ENCODE data around the gene NR1H4. TPM values are rescaled to one million over a fixed set of nuclear protein-coding genes. Genes with fewer than 3 reads are reported as not detected.

NR1H4 gene
- total and polyA plus RNA-seq, 9 of the 15 experiments (the other 6 are each of a cell fraction or from before 2014, with no cell fraction given) = 0.03 TPM; not detected in 8

DNA sequence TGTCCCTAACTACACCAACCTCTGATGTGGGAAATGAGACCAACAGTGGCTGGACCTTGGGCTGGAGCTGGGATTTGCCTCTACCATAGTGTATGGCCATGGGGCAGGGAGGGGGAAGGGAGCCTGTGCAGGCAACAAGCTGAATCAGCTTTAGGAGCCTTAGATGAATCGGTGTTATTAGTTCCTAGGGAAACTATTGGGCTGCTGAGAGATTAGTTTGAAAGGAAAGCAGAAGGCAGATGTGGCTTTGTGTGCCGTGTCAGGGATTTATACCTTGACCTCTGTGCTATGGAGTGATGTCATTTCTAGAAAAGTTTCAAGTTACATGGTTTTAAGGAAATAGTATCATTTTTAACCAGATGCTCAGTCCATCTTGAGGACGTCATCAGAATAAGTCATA, 80.3 kb downstream of the NR1H4 start:
- H3K4me3 ChIP-seq = no peak overlapping the region
- no TSS peak for BruUV-seq (replicated peaks)
- intact Hi-C loops (cut with micrococcal nuclease) = loop anchor here (1.0 to 10.0 kb wide), 4 partner anchors 162 to 1509 kb away; no protein-coding TSS in a partner anchor
- H3K4me1 ChIP-seq (replicated peaks in 1 of 2; ENCODE audit: control insufficient read depth in 2 of 2, insufficient read depth in 2 of 2, low read length in 2 of 2) = no peaks in the 10 kb centered on the region
- H3K36me3 ChIP-seq (ENCODE audit: control insufficient read depth, insufficient read depth, low read length) = no peaks in the 10 kb centered on the region
- FAIRE-seq = no peak
- ChIA-PET CTCF (ENCODE audit: low intra/inter-chr PET ratio) (interaction anchor here (0.6 to 2.6 kb wide), 7 partner anchors 162 to 1511 kb away, joined by 3 to 35 read pairs (median 6); no protein-coding TSS in a partner anchor), POLR2A (no interaction called here)
- no peak overlapping the region for H3K9ac ChIP-seq (ENCODE audit: insufficient read depth in 1 of 2, low read depth in 2 of 2, low read length in 2 of 2)
- no peaks in the 10 kb centered on the region for H3K9me1 ChIP-seq (ENCODE audit: control insufficient read depth, insufficient read depth, low read length)
- in situ Hi-C loops (cut with MboI) = loop anchor here (10.0 kb wide), 1 partner anchor 199 kb away; the partner anchor contains the start of gene SLC17A8
- no peak for DNase-seq (ENCODE audit: extremely low read depth in 1 of 4, low spot score in 3 of 4)
- no peak for TF ChIP-seq KLF10 (CRISPR knock-in tag; IDR thresholded peaks at IDR 0.05)
- 0 out of 2 replicates have a peak, but pooled peaks have one; percentile 2 for TF ChIP-seq ZNF316 (IDR thresholded peaks at IDR 0.05)
- H3K9me3 ChIP-seq (replicated peaks; ENCODE audit: control insufficient read depth, insufficient read depth, low read depth, low read length) = no peaks in the 10 kb centered on the region
- no peak overlapping the region for H3K4me2 ChIP-seq (ENCODE audit: insufficient read depth, low read length)
- no peaks in the 10 kb centered on the region for H3K27me3 ChIP-seq (ENCODE audit: control insufficient read depth in 2 of 2, insufficient read depth in 2 of 2, low read length in 2 of 2)
- WGBS (ENCODE audit: insufficient coverage, low coverage, missing lambda C conversion rate) = 6% methylated on average over 3 of the region's 3 CpGs
- H4K20me1 ChIP-seq (replicated peaks; ENCODE audit: control insufficient read depth, insufficient read depth, low read length) = no peaks in the 10 kb centered on the region
- H3K27ac ChIP-seq (ENCODE audit: extremely low read depth, low read depth, low read length) = no peak overlapping the region
- H3K79me2 ChIP-seq (ENCODE audit: control insufficient read depth, insufficient read depth, low read length) = no peaks in the 10 kb centered on the region
- ATAC-seq = no peak
- no peak overlapping the region for H2AFZ ChIP-seq (ENCODE audit: low read depth, low read length)

DNA sequence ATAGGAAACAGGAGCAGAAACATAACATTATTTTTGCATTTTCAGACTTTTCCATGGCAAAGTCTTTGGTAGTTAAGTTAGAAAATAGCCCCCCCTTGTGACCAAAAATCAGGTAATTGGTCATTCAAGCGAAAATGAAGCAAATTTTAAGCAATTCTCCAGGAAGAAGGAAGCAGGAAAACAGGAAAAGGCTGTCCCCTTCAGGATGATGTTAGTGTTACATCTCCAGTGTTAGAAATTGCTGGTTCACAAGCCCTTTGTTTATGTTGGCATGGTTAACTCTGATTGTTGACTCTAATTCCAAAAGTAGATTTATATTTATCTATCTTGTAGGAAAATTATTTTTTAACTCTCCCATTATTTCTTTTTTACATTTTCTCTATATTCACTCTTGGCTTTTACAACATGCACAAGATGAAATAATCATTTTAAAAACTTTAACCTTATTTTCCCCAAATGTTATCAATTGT, 81.0 kb downstream of the NR1H4 start:
- Histone ChIP-seq H3K9me1 (ENCODE audit: control insufficient read depth, insufficient read depth, low read length) (no peaks in the 10 kb centered on the region), H2AFZ (ENCODE audit: low read depth, low read length) (no peak overlapping the region), H3K4me3 (no peak overlapping the region), H4K20me1 (replicated peaks; ENCODE audit: control insufficient read depth, insufficient read depth, low read length) (no peaks in the 10 kb centered on the region), H3K4me2 (ENCODE audit: insufficient read depth, low read length) (no peak overlapping the region), H3K79me2 (ENCODE audit: control insufficient read depth, insufficient read depth, low read length) (no peaks in the 10 kb centered on the region), H3K36me3 (ENCODE audit: control insufficient read depth, insufficient read depth, low read length) (no peaks in the 10 kb centered on the region), H3K9me3 (replicated peaks; ENCODE audit: control insufficient read depth, insufficient read depth, low read depth, low read length) (no peaks in the 10 kb centered on the region), H3K27ac (ENCODE audit: extremely low read depth, low read depth, low read length) (no peak overlapping the region), H3K4me1 (replicated peaks in 1 of 2; ENCODE audit: control insufficient read depth in 2 of 2, insufficient read depth in 2 of 2, low read length in 2 of 2) (no peaks in the 10 kb centered on the region), H3K9ac (ENCODE audit: insufficient read depth in 1 of 2, low read depth in 2 of 2, low read length in 2 of 2) (no peak overlapping the region), H3K27me3 (ENCODE audit: control insufficient read depth in 2 of 2, insufficient read depth in 2 of 2, low read length in 2 of 2) (no peaks in the 10 kb centered on the region)
- CTCF ChIA-PET (ENCODE audit: low intra/inter-chr PET ratio) = interaction anchor here (0.5 to 2.6 kb wide), 10 partner anchors 44 to 1554 kb away, joined by 3 to 35 read pairs (median 5); no protein-coding TSS in a partner anchor
- no TSS peak for BruUV-seq (replicated peaks)
- ATAC-seq = peak; percentile 95
- POLR2A ChIA-PET = no interaction called here
- peak; percentile 53 to 79 (median 68) for DNase-seq (ENCODE audit: extremely low read depth in 1 of 4, low spot score in 3 of 4)
- FAIRE-seq = peak; percentile 95
- 0% methylated on average over 1 of the region's 1 CpG for WGBS (ENCODE audit: insufficient coverage, low coverage, missing lambda C conversion rate)
- intact Hi-C loops (cut with micrococcal nuclease) (loop anchor here (1.0 to 10.0 kb wide), 4 partner anchors 162 to 1510 kb away; no protein-coding TSS in a partner anchor), in situ Hi-C loops (cut with MboI) (loop anchor here (10.0 kb wide), 1 partner anchor 200 kb away; the partner anchor contains the start of gene SLC17A8)
- TF ChIP-seq KLF6 (CRISPR knock-in tag; IDR thresholded peaks at IDR 0.05; ENCODE audit: borderline replicate concordance) (no peak), CBFA2T2 (conservative IDR thresholded peaks at IDR 0.05) (no peak), SAP30 (IDR thresholded peaks at IDR 0.05; ENCODE audit: borderline replicate concordance, insufficient read depth, low read depth, low read length, poor library complexity, severe bottlenecking) (no peak), KLF16 (IDR thresholded peaks at IDR 0.05) (peak; percentile 28), CBFA2T3 (IDR thresholded peaks at IDR 0.05) (no peak), ZNF282 (CRISPR knock-in tag; IDR thresholded peaks at IDR 0.05) (no peak), ZNF696 (CRISPR knock-in tag; conservative IDR thresholded peaks at IDR 0.05) (no peak), JUND (IDR thresholded peaks at IDR 0.05; ENCODE audit: borderline replicate concordance, low read depth, low read length) (peak; percentile 10; the same call in 1 of the 2 replicates), JUND (tag; IDR thresholded peaks at IDR 0.05; ENCODE audit: borderline replicate concordance, low read depth, low read length) (no peak), CEBPB (tag; IDR thresholded peaks at IDR 0.05) (0 out of 2 replicates have a peak, but pooled peaks have one; percentile 46)
- TF ChIP-seq, protein P1, sequence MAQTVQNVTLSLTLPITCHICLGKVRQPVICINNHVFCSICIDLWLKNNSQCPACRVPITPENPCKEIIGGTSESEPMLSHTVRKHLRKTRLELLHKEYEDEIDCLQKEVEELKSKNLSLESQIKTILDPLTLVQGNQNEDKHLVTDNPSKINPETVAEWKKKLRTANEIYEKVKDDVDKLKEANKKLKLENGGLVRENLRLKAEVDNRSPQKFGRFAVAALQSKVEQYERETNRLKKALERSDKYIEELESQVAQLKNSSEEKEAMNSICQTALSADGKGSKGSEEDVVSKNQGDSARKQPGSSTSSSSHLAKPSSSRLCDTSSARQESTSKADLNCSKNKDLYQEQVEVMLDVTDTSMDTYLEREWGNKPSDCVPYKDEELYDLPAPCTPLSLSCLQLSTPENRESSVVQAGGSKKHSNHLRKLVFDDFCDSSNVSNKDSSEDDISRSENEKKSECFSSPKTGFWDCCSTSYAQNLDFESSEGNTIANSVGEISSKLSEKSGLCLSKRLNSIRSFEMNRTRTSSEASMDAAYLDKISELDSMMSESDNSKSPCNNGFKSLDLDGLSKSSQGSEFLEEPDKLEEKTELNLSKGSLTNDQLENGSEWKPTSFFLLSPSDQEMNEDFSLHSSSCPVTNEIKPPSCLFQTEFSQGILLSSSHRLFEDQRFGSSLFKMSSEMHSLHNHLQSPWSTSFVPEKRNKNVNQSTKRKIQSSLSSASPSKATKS (CRISPR knock-in tag; IDR thresholded peaks at IDR 0.05) = no peak
- TF ChIP-seq, protein P2, sequence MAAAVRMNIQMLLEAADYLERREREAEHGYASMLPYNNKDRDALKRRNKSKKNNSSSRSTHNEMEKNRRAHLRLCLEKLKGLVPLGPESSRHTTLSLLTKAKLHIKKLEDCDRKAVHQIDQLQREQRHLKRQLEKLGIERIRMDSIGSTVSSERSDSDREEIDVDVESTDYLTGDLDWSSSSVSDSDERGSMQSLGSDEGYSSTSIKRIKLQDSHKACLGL (CRISPR knock-in tag; IDR thresholded peaks at IDR 0.05; ENCODE audit: borderline replicate concordance, poor library complexity, severe bottlenecking) = no peak

All from K562 (cell line).